Measurements from ENCODE around the gene XRCC1. TPM values are rescaled to one million over a fixed set of nuclear protein-coding genes. Genes with fewer than 3 reads are reported as not detected.

Gene XRCC1
- total RNA-seq, 4 donors from 2014 or later = 8.0 to 147 (median 15.8) TPM

- H3K4me3 ChIP-seq = no peak overlapping the region
- intact Hi-C loops (cut with DNase I; ENCODE audit: low total_unique reads) (no loop called here), in situ Hi-C loops (cut with MboI; ENCODE audit: low pct_ligation_motif_present in 1 of 4, low pct_unique_long_range_greater_than_20kb in 1 of 4, low sequenced_read_pairs in 3 of 4) (loop anchor here in 1 of 4 donors (10.0 kb wide), 1 partner anchor 66 kb away; no protein-coding TSS in a partner anchor)
- H3K27me3 ChIP-seq = no peaks in the 10 kb centered on the region
- 97 to 100% methylated on average over 2 to 9 of the region's 9 CpGs for WGBS, 2 donors (ENCODE audit: low coverage in 1 of 2)
- TF ChIP-seq POLR2AphosphoS5 (IDR thresholded peaks at IDR 0.05) (no peak), POLR2A (IDR thresholded peaks at IDR 0.05) (no peak), EP300 (IDR thresholded peaks at IDR 0.05; ENCODE audit: low read depth) (no peak)
- TF ChIP-seq, protein P1, sequence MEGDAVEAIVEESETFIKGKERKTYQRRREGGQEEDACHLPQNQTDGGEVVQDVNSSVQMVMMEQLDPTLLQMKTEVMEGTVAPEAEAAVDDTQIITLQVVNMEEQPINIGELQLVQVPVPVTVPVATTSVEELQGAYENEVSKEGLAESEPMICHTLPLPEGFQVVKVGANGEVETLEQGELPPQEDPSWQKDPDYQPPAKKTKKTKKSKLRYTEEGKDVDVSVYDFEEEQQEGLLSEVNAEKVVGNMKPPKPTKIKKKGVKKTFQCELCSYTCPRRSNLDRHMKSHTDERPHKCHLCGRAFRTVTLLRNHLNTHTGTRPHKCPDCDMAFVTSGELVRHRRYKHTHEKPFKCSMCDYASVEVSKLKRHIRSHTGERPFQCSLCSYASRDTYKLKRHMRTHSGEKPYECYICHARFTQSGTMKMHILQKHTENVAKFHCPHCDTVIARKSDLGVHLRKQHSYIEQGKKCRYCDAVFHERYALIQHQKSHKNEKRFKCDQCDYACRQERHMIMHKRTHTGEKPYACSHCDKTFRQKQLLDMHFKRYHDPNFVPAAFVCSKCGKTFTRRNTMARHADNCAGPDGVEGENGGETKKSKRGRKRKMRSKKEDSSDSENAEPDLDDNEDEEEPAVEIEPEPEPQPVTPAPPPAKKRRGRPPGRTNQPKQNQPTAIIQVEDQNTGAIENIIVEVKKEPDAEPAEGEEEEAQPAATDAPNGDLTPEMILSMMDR (IDR thresholded peaks at IDR 0.05) = no peak
- peaks cover 0 to 4% (median 0%) of the 10 kb centered on the region in 4 donors for H3K4me1 ChIP-seq
- peaks cover 0 to 31% (median 8%) of the 10 kb centered on the region in 4 donors for H3K36me3 ChIP-seq
- no peak for DNase-seq
- H3K9me3 ChIP-seq = no peaks in the 10 kb centered on the region
- H3K27ac ChIP-seq = no peak overlapping the region
These were observed 64.6 kb downstream of the XRCC1 start for GRCh38 chr19:43510713-43511112.

GRCh38 chr19:43507880-43508279 lies 67.4 kb downstream of the XRCC1 start:
- DNase-seq = no peak
- Histone ChIP-seq H3K4me1 (peaks cover 8 to 16% (median 12%) of the 10 kb centered on the region in 4 donors), H3K4me3 (no peak overlapping the region), H3K36me3 (peaks cover 0 to 24% (median 8%) of the 10 kb centered on the region in 4 donors), H3K27me3 (no peaks in the 10 kb centered on the region), H3K9me3 (no peaks in the 10 kb centered on the region), H3K27ac (no peak overlapping the region)
- in situ Hi-C loops (cut with MboI; ENCODE audit: low pct_ligation_motif_present in 1 of 4, low pct_unique_long_range_greater_than_20kb in 1 of 4, low sequenced_read_pairs in 3 of 4) = no loop called here
- intact Hi-C loops (cut with DNase I; ENCODE audit: low total_unique reads) = no loop called here
- TF ChIP-seq POLR2AphosphoS5 (IDR thresholded peaks at IDR 0.05) (no peak), POLR2A (IDR thresholded peaks at IDR 0.05) (no peak), EP300 (IDR thresholded peaks at IDR 0.05; ENCODE audit: low read depth) (no peak)
- TF ChIP-seq, protein P1 (IDR thresholded peaks at IDR 0.05) = no peak
- no CpG with 5 or more reads among the region's 2 CpGs for WGBS, 2 donors (ENCODE audit: low coverage in 1 of 2)

DNA sequence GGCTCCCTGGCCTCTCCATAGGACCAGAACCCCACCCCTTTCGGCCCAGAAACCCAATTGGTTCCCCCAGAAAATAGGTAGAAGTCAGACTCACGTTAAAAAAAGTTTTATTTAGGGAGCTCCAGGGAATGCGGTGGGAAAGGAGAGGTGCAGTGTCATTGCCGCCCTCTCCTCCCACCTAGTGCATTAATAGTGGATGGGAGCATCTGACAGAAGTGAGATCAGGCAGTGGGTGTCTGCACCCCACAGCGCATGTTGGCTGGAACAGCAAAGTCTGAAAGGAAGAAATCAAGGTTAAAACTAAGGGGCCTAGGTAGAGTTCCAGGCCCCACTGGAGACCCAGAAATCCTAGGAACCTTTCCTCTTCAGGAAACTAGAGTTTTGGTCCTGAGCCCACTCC lies 68.7 kb downstream of the XRCC1 start:
- Histone ChIP-seq H3K27ac (no peak overlapping the region), H3K4me1 (peaks cover 9 to 22% (median 14%) of the 10 kb centered on the region in 4 donors), H3K36me3 (peaks cover 0 to 24% (median 8%) of the 10 kb centered on the region in 4 donors), H3K9me3 (no peaks in the 10 kb centered on the region), H3K27me3 (no peaks in the 10 kb centered on the region), H3K4me3 (no peak overlapping the region)
- WGBS, 2 donors (ENCODE audit: low coverage in 1 of 2) = 86 to 93% methylated on average over 4 to 5 of the region's 5 CpGs
- intact Hi-C loops (cut with DNase I; ENCODE audit: low total_unique reads) (no loop called here), in situ Hi-C loops (cut with MboI; ENCODE audit: low pct_ligation_motif_present in 1 of 4, low pct_unique_long_range_greater_than_20kb in 1 of 4, low sequenced_read_pairs in 3 of 4) (no loop called here)
- TF ChIP-seq, protein P1 (IDR thresholded peaks at IDR 0.05) = no peak
- no peak for TF ChIP-seq POLR2AphosphoS5 (IDR thresholded peaks at IDR 0.05)
- TF ChIP-seq EP300 (IDR thresholded peaks at IDR 0.05; ENCODE audit: low read depth) = no peak
- TF ChIP-seq POLR2A (IDR thresholded peaks at IDR 0.05) = no peak
- no peak for DNase-seq

DNA sequence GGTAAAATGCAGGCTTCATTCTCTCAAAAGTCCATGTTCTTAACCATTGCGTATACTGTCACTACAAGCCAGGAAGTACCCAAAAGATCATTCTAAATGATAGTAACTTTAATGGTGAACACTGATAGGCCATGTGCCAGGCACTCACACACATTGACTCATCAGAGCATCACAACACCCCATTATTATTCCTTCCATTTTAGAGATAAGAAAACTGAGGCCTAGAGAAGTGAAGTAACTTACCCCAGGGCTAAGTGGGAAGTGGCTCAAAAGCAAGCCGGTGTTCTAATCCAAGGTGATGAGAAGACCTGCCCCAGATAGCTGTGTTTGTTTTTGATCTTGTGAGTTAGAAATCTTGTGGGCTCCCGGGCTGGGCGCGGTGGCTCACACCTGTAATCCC lies 69.4 kb downstream of the XRCC1 start:
- no peak overlapping the region for H3K27ac ChIP-seq
- no peak for DNase-seq
- H3K9me3 ChIP-seq = no peaks in the 10 kb centered on the region
- no peak overlapping the region for H3K4me3 ChIP-seq
- no peaks in the 10 kb centered on the region for H3K27me3 ChIP-seq
- TF ChIP-seq POLR2A (IDR thresholded peaks at IDR 0.05) (no peak), POLR2AphosphoS5 (IDR thresholded peaks at IDR 0.05) (no peak), EP300 (IDR thresholded peaks at IDR 0.05; ENCODE audit: low read depth) (no peak)
- TF ChIP-seq, protein P1 (IDR thresholded peaks at IDR 0.05) = no peak
- WGBS, 2 donors (ENCODE audit: low coverage in 1 of 2) = 98 to 100% methylated on average over 5 of the region's 5 CpGs
- in situ Hi-C loops (cut with MboI; ENCODE audit: low pct_ligation_motif_present in 1 of 4, low pct_unique_long_range_greater_than_20kb in 1 of 4, low sequenced_read_pairs in 3 of 4) (no loop called here), intact Hi-C loops (cut with DNase I; ENCODE audit: low total_unique reads) (no loop called here)
- H3K4me1 ChIP-seq = peaks cover 9 to 22% (median 15%) of the 10 kb centered on the region in 4 donors
- peaks cover 0 to 21% (median 8%) of the 10 kb centered on the region in 4 donors for H3K36me3 ChIP-seq
